DND-41 (cell line): ENCODE data around the gene LAIR1.

Source experiments
- EZH2 ChIP-seq: IDR thresholded peaks from 3 replicates; pipeline ENCODE4 v1.6.1; 2012; ENCODE audit warnings: borderline replicate concordance, low read depth, mild to moderate bottlenecking, moderate library complexity, low read length, inconsistent platforms; ENCODE audit not compliant: severe bottlenecking
- TF ChIP-seq, protein P1 (sequence below): IDR thresholded peaks from 2 replicates; pipeline ENCODE4 v1.5.1; 2012; ENCODE audit warnings: borderline replicate concordance, low read length, moderate library complexity, mild to moderate bottlenecking; ENCODE audit not compliant: poor library complexity, severe bottlenecking; ENCODE audit errors: extremely low read depth

GRCh38 chr19:54408456-54409026 lies 43.8 kb upstream of the LAIR1 start:
- TF ChIP-seq, protein P1, sequence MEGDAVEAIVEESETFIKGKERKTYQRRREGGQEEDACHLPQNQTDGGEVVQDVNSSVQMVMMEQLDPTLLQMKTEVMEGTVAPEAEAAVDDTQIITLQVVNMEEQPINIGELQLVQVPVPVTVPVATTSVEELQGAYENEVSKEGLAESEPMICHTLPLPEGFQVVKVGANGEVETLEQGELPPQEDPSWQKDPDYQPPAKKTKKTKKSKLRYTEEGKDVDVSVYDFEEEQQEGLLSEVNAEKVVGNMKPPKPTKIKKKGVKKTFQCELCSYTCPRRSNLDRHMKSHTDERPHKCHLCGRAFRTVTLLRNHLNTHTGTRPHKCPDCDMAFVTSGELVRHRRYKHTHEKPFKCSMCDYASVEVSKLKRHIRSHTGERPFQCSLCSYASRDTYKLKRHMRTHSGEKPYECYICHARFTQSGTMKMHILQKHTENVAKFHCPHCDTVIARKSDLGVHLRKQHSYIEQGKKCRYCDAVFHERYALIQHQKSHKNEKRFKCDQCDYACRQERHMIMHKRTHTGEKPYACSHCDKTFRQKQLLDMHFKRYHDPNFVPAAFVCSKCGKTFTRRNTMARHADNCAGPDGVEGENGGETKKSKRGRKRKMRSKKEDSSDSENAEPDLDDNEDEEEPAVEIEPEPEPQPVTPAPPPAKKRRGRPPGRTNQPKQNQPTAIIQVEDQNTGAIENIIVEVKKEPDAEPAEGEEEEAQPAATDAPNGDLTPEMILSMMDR: no peak
- no peak for TF ChIP-seq EZH2
